NCI-H1436 treated with DMSO at 0.1 percent for 48 hours (cell line): ENCODE data around the gene TSPAN11.

ENCODE experiments used
- DNase-seq: peaks from one replicate; lab custom pipeline; 2025; lab: John Stamatoyannopoulos, UW

The TSPAN11 gene

DNA sequence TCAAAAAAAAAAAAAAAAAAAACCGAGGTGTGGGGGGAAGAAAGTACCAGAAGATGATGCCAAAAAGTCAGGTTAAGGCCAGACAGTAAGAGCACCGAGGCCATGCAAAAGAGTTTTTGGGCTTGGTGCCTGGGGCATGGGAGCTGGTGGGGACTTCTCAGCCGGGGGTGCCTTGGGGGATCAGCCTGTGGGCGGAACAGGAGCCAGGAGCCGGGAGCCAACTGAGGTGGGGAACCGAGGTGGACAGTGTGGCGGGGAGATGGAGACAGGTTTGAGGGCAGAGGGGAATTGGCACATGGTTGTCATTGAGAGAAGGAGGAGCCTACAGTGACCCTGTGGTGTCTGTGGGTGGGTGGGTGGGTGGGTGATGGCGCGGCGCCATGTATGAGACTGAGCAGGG, 33.2 kb downstream of the TSPAN11 start:
- no peak for DNase-seq

- no peak for DNase-seq
These were observed 34.5 kb downstream of the TSPAN11 start for GRCh38 chr12:30961030-30961429.

DNA sequence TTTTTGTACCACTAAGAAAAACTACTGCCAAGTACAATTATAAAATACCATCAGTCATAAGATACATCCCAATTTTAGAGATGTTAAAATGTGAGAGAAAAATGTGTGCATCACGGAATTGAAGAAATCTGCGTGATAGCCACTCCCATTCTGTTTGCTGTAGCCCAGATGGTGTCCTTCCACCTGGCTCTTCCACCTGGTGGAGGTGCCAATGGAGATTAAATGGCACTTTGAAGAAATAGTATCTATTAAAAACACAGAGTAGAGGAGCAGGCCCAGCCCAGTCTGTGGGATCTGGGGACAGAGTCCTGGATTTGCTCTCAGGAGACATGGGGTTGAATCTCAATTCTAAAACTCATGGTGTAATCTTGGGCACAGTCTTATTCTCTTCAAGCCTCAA, 35.5 kb downstream of the TSPAN11 start:
- DNase-seq, result no peak

DNA sequence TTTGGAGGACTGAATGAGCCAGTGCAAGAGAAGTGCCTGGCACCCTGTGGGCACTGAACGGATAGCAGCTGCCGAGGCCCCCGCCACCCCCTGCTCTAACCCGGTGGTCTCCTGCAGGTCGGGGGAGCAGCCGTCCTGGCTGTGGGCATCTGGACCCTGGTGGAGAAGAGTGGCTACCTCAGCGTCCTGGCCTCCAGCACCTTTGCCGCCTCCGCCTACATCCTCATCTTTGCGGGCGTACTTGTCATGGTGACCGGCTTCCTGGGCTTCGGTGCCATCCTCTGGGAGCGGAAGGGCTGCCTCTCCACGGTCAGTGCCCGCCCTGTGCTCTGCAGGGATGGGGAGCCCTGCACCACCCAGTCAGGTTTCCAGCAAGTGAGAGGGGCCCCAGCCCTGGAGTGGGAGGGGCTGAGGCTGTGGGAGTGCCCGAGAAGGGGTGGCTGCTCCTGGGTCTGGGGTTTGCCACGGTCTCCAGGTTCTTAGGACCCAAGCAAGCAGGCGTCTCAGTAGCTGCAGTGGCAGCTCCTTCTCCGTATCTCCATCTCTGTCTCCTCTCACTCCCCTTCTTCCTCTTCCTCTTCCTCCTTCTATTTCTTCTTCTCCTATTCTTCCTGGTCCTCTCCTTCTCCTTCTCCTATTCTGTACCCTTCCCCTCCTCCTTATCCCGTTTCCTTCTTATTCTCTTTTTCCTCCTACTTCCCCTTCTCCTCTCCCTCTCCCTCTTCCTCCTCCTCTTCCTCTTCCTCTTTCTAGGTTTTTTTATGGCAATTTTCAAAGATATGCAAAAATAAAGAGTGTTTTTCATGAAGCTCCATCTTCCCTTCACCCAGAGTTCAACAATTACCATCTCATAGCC, 37.4 kb downstream of the TSPAN11 start:
- DNase-seq, result no peak

DNA sequence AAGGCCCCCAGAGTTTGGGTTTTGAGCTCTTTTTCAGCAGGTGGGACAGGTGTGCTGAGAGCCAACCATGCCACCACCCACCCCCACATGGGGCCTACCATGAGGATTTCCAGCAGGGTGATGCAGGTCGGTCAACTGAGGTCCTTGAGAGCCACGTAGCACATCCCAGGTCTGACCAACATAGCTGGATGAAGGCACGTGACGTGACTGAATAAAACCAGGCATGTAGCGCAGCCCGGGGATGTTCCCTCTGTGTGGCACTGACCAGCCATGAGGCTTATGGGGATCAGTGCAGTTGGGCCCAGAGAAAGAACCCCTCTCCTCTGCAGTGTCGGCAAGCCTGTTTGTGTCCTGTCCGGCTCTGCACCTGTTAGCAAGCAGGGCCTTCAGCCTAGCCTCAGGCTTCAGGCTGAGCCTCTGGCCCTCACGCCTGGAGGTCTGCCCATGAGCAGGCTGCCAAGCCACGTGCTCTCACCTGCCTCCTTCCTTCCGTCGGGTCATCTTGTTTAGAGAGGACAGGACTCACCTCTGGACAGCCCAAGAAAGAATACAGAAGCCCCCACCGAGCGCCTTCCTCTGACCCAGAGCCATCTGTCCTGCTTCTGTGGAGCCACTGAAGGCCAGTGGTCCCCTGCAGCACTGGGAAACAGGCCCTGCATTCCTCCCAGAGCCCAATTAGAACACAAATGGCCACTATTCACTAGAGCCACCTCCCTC, 38.5 kb downstream of the TSPAN11 start:
- DNase-seq, result no peak

GRCh38 chr12:30965613-30965985, 39.1 kb downstream of the TSPAN11 start:
- no peak for DNase-seq

DNA sequence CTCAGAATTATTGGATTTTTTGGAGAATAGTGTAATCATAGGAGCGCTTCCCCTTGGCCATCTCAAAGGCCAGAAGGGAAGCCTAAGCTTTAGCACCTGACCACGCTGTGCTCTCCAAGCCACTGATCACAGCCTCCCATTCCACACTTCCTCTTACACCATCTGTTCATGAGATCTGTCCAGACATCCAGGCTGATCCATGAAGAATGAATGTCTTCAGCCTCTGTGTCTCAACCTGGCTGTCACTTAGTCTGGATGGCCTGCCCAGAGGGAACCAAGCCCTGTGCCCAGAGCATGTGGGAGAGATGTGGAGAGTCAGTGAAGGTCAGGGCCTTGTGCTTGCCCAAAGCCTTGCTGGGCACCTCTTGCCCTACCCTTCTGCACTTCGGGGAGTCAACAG, 40.5 kb downstream of the TSPAN11 start:
- no peak for DNase-seq

GRCh38 chr12:30968211-30968610, 41.7 kb downstream of the TSPAN11 start:
- DNase-seq, result no peak

- no peak for DNase-seq
These were observed 42.5 kb downstream of the TSPAN11 start for GRCh38 chr12:30969006-30969405.

GRCh38 chr12:30969606-30970395, 43.3 kb downstream of the TSPAN11 start:
- no peak for DNase-seq

- DNase-seq, result no peak
These were observed 44.1 kb downstream of the TSPAN11 start for GRCh38 chr12:30970559-30971197.

DNA sequence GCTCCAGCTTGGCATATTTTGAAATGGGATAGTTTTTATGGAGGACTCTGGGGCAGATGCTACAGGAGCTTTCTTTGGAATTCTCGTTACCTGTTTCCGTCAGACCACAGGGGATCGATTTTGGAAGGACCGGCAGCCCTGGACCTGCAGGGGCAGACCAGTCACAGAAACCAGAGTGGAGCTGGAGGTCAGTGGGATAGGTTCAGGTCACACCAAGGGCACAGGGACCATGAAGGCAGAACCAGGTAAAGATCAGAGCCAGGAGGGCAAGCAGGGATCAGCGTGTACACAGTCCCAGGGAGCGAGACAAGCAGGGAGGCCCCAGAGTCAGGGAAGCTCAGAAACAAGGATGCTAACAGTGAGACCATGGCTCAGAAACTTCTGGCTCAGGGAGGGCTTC, 45.5 kb downstream of the TSPAN11 start:
- DNase-seq, result no peak

GRCh38 chr12:30973175-30973574, 46.6 kb downstream of the TSPAN11 start:
- DNase-seq, result no peak

DNA sequence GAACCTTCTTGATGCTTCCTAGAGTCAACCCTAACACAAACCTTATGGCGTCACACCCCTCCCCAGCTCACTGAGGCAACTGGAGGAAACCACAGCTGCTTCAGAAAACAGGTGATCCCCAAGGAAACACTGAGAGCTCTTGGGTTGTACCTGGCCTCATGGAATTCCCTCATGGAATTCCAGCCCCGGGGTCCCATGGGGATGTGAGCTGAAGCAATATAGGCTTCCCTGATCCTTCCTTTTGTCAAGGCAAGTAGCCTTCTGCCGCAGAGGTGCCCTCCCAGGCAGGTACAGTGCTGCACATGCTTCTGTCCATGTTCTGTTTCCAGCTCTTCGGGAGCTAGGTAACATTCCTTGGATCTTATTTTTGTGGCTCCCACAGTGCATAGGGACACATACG, 47.3 kb downstream of the TSPAN11 start:
- no peak for DNase-seq

GRCh38 chr12:30974746-30975500, 48.4 kb downstream of the TSPAN11 start:
- no peak for DNase-seq

- no peak for DNase-seq
These were observed 49.0 kb downstream of the TSPAN11 start for GRCh38 chr12:30975581-30975980.

DNA sequence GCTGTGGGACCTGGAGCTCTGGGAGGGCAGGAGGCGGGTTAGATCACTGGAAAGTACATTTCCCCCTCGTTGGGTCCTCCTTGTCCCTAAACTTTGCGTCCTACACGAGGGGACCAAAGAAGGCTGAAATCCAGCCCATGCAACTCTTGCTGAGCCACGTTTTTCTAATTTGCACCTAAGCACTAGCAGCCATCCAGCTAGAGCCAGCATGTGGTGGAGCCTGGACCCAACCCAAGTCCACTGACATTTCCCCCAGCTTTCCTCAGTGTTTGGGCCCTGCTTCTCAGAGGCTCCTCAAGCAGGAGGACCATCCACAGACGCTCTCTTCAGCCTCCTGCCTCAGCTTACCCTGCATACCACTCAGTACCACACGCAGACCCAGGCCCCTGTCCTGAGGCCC, 49.7 kb downstream of the TSPAN11 start:
- no peak for DNase-seq

DNA sequence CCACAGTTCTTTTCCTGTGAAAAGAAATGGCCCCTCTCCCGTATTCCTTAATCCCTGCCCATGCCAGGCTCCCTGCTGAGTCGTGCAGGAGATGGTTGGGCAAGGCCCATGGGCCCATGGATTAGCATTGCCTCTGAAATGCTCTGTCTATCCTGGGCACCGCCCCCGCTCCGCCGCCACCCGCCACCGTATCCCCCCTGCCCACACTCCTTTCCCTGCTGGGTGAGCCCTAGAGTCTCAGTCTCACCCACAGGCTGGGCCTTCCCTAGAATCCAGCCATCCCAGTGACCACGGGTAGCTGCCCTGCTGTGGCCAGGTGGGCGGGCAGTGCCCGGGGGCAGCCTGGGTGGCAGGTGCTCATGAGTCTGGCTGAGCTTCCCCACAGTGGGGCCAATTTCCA, 50.6 kb downstream of the TSPAN11 start:
- no peak for DNase-seq

DNA sequence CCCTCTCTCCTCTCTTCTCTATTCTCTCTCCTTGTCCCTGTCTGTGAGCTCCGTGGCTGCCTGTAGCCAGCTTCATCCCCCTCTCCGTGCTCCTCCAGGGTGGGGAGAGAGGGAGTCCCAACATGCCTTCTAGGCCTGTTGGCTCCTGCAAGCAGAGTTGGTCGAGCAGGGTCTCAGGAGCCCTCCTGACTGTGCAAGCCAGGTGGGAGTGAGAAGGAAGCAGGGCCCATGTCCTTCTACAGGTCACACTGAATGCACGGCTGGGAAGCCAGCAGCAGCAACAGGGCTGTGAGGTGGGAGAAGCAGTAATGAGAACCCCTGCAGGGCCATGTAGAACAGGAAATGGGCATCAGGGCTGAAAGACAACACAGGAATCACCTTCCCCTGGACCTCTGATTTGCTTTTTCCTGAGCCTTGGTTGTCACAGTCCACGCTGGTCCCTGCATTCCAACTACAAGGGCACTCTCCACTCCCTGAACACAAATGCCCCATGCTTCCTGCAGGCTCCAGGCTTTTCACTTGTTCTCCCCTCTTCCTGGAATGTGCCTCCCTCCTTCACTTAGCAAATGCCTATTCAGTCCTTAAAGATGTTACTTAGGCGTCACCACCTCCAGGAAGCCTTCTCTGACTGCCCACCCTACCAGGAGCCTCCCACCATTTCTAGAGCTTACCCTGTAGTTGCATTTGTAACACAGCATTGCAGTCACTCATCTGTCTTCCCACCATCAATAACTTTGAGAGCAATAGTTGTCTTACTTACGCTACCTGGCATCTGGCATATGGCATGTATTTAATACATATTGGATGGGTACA, 51.2 kb downstream of the TSPAN11 start:
- DNase-seq, result no peak

DNA sequence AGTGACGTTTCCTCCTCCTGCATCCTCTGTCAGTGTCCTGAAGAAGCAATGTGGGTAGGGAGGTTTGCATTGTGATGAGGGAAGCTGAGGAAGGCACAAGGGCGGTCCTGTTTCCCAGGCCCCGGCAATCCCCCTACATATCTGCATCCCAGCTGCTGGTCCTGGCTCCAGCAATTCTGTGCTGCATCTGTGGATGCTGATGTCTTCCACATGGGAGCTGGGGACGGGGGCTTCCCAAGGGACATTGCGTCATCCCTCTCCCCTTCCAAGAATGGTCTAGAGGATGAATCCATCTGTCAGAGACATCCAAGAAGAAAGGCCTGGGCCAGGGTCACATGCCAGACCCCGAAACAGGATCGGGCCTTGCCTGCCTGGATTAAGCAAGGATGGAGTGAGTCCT, 52.1 kb downstream of the TSPAN11 start:
- DNase-seq, result no peak
